ENCODE results near the gene TRIP13. TPM values are rescaled to one million over a fixed set of nuclear protein-coding genes. Genes with fewer than 3 reads are reported as not detected.
A peak's percentile ranks its signal among the peaks of the same experiment; 100 is the strongest.
"Not testable (repeated sequence)": the region's sequence is repeated elsewhere in the genome, so short reads cannot be mapped to it uniquely, and the experiment has no call there.

Gene TRIP13
- total and polyA plus RNA-seq, 8 donors: 0.31 to 1.2 (median 0.51) TPM; not detected in 1

- Histone ChIP-seq H3K4me1 (no peaks in the 10 kb centered on the region), H3K9me3 (no peaks in the 10 kb centered on the region), H3K27ac (no peak overlapping the region), H3K4me3 (no peak overlapping the region), H3K36me3 (no peaks in the 10 kb centered on the region), H3K27me3 (no peaks in the 10 kb centered on the region)
- WGBS, 2 donors: 72 to 81% methylated on average over 13 of the region's 13 CpGs
- no peak for FAIRE-seq
- DNase-seq: no peak
- intact Hi-C loops (cut with DNase I): loop anchor here in 2 of 3 donors (5.0 to 10.0 kb wide), 2 partner anchors 81 to 213 kb away; no protein-coding TSS in a partner anchor
- TF ChIP-seq, protein P1, sequence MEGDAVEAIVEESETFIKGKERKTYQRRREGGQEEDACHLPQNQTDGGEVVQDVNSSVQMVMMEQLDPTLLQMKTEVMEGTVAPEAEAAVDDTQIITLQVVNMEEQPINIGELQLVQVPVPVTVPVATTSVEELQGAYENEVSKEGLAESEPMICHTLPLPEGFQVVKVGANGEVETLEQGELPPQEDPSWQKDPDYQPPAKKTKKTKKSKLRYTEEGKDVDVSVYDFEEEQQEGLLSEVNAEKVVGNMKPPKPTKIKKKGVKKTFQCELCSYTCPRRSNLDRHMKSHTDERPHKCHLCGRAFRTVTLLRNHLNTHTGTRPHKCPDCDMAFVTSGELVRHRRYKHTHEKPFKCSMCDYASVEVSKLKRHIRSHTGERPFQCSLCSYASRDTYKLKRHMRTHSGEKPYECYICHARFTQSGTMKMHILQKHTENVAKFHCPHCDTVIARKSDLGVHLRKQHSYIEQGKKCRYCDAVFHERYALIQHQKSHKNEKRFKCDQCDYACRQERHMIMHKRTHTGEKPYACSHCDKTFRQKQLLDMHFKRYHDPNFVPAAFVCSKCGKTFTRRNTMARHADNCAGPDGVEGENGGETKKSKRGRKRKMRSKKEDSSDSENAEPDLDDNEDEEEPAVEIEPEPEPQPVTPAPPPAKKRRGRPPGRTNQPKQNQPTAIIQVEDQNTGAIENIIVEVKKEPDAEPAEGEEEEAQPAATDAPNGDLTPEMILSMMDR (IDR thresholded peaks at IDR 0.05): no peak
- no peak for ATAC-seq
These were observed 39.0 kb downstream of the TRIP13 start for GRCh38 chr5:931570-932145.

GRCh38 chr5:932151-932627 lies 39.5 kb downstream of the TRIP13 start:
- no peaks in the 10 kb centered on the region for H3K4me1 ChIP-seq
- TF ChIP-seq, protein P1 (IDR thresholded peaks at IDR 0.05): no peak
- ATAC-seq (no peak), DNase-seq (peak in 1 of 6 donors; percentile 4), FAIRE-seq (no peak)
- H3K4me3 ChIP-seq: no peak overlapping the region
- intact Hi-C loops (cut with DNase I): loop anchor here in 2 of 3 donors (5.0 to 10.0 kb wide), 2 partner anchors 80 to 213 kb away; no protein-coding TSS in a partner anchor
- 82 to 86% methylated on average over 8 of the region's 8 CpGs for WGBS, 2 donors
- H3K36me3 ChIP-seq: no peaks in the 10 kb centered on the region
- no peak overlapping the region for H3K27ac ChIP-seq
- H3K27me3 ChIP-seq: no peaks in the 10 kb centered on the region
- no peaks in the 10 kb centered on the region for H3K9me3 ChIP-seq

- Histone ChIP-seq H3K27ac (no peak overlapping the region), H3K4me1 (no peaks in the 10 kb centered on the region), H3K9me3 (no peaks in the 10 kb centered on the region), H3K4me3 (no peak overlapping the region), H3K36me3 (no peaks in the 10 kb centered on the region), H3K27me3 (no peaks in the 10 kb centered on the region)
- 59 to 74% methylated on average over 4 of the region's 4 CpGs for WGBS, 2 donors
- ATAC-seq (peak in 1 of 4 donors; percentile 30), DNase-seq (peak in 1 of 6 donors; percentile 6), FAIRE-seq (no peak)
- TF ChIP-seq, protein P1 (IDR thresholded peaks at IDR 0.05): no peak
- intact Hi-C loops (cut with DNase I): loop anchor here in 2 of 3 donors (5.0 to 10.0 kb wide), 2 partner anchors 80 to 212 kb away; no protein-coding TSS in a partner anchor
These were observed 40.1 kb downstream of the TRIP13 start for GRCh38 chr5:932628-933250.

DNA sequence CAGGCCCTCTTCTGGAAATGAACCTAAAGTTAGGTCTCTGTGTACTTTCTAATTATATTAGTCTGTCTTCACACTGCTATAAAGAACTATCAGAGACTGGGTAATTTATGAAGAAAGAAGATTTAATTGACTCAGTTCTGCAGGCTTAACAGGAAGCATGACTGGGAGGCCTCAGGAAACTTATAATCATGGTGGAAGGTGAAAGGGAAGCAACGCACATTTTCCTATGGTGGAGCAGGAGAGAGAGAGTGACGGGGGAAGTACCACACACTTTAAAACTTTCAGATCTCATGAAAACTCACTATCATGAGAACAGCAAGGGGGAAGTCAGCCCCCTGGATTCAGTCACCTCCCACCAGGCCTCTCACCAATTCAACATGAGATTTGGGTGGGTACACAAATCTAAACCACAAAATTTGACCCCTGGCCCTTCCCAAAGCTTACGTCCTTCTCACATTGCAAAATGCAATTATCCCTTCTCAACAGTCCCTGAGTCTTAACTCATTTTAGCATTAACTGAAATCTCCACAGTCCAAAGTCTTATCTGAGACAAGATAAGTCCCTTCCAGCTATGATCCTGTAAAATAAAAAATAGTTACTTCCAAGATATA lies 40.7 kb downstream of the TRIP13 start:
- no peak for DNase-seq
- TF ChIP-seq, protein P1 (IDR thresholded peaks at IDR 0.05): no peak
- 75 to 81% methylated on average over 3 of the region's 3 CpGs for WGBS, 2 donors
- Histone ChIP-seq H3K4me1 (no peaks in the 10 kb centered on the region), H3K9me3 (no peaks in the 10 kb centered on the region), H3K36me3 (no peaks in the 10 kb centered on the region), H3K4me3 (no peak overlapping the region), H3K27me3 (no peaks in the 10 kb centered on the region), H3K27ac (no peak overlapping the region)
- no peak for FAIRE-seq
- intact Hi-C loops (cut with DNase I): loop anchor here in 2 of 3 donors (5.0 to 10.0 kb wide), 2 partner anchors 79 to 211 kb away; no protein-coding TSS in a partner anchor
- no peak for ATAC-seq

GRCh38 chr5:933951-934350 lies 41.3 kb downstream of the TRIP13 start:
- not testable (repeated sequence) for H3K36me3 ChIP-seq, H3K27ac ChIP-seq, H3K4me3 ChIP-seq, H3K27me3 ChIP-seq, H3K9me3 ChIP-seq, H3K4me1 ChIP-seq, DNase-seq, FAIRE-seq, ATAC-seq
- intact Hi-C loops (cut with DNase I): loop anchor here in 2 of 3 donors (5.0 to 10.0 kb wide), 2 partner anchors 78 to 211 kb away; no protein-coding TSS in a partner anchor

DNA sequence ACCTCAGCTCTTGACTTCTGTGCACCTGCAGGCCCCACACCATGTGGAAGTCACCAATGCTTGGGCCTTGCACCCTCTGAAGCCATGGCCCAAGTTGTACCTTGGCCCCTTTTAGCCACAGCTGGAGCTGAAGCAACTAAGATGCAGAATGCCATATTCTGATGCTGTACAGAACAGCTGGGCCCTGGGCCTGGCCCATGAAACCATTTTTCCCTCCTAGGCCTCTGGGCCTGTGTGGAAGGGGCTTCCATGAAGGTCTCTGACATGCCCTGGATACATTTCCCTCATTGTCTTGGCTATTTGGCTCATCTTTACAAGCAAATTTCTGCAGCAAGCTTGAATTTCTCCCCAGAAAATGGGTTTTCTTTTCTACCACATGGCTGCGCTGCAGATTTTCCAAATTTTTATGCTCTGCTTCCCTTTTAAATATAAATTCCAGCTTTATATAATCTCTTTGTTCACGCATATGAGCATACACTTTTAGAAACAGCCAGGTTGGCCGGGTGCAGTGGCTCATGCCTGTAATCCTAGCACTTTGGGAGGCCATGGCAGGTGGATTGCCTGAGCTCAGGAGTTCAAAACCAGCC lies 41.8 kb downstream of the TRIP13 start:
- not testable (repeated sequence) for ATAC-seq, DNase-seq, FAIRE-seq

More for the DNA sequence above, 41.8 kb downstream of the TRIP13 start:
- H3K27ac ChIP-seq, H3K4me1 ChIP-seq, H3K27me3 ChIP-seq, H3K9me3 ChIP-seq, H3K36me3 ChIP-seq, H3K4me3 ChIP-seq: not testable (repeated sequence)
- 82 to 87% methylated on average over 3 of the region's 3 CpGs for WGBS, 2 donors
- intact Hi-C loops (cut with DNase I): loop anchor here in 2 of 3 donors (5.0 to 10.0 kb wide), 2 partner anchors 78 to 210 kb away; no protein-coding TSS in a partner anchor
